ENCODE data around the gene CNGA4.

GRCh38 chr11:6202041-6202440 lies 36.8 kb upstream of the CNGA4 start:
- TF ChIP-seq EZH2 (IDR thresholded peaks at IDR 0.05) = no peak
- no peak for TF ChIP-seq POLR2AphosphoS5 (IDR thresholded peaks at IDR 0.05; ENCODE audit: borderline replicate concordance, low read depth, low read length)
